GM18867 (cell line): ENCODE measurements around the gene NUMBL.
"Not testable (repeated sequence)": the region's sequence is repeated elsewhere in the genome, so short reads cannot be mapped to it uniquely, and the experiment has no call there.

Source experiments
- ATAC-seq: cut with Tn5 transposase; IDR thresholded peaks from one replicate; pipeline ENCODE4 v1.9.1; 2021; ENCODE audit warnings: mild to moderate bottlenecking, moderate library complexity; ENCODE audit not compliant: unreplicated experiment

Gene NUMBL

GRCh38 chr19:40690050-40690692 lies at the start of gene NUMBL:
NUMBL (minus strand) TSS chr19:40690651; CDS start chr19:40690483, 168 bp downstream.
- no peak for ATAC-seq

GRCh38 chr19:40739030-40739839 lies 48.8 kb upstream of the NUMBL start:
- ATAC-seq, result no peak

GRCh38 chr19:40737102-40737644 lies 46.7 kb upstream of the NUMBL start:
- ATAC-seq, result no peak

DNA sequence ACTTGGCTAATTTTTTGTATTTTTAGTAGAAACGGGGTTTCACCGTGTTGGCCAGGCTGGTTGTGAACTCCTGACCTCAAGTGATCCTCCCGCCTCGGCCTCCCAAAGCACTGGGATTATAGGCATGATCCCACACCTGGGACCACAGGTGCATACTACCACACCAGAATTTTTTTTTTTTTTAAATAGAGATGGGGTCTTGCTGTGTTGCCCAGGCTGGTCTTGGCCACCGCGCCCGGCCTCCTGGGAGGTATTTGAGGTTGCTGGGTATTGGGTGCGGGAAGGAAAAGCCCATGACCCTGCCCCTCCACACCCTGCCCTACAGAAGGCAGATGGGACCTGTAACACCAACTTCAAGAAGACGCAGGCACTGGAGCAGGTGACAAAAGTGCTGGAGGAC lies 46.2 kb upstream of the NUMBL start:
- ATAC-seq, result no peak

DNA sequence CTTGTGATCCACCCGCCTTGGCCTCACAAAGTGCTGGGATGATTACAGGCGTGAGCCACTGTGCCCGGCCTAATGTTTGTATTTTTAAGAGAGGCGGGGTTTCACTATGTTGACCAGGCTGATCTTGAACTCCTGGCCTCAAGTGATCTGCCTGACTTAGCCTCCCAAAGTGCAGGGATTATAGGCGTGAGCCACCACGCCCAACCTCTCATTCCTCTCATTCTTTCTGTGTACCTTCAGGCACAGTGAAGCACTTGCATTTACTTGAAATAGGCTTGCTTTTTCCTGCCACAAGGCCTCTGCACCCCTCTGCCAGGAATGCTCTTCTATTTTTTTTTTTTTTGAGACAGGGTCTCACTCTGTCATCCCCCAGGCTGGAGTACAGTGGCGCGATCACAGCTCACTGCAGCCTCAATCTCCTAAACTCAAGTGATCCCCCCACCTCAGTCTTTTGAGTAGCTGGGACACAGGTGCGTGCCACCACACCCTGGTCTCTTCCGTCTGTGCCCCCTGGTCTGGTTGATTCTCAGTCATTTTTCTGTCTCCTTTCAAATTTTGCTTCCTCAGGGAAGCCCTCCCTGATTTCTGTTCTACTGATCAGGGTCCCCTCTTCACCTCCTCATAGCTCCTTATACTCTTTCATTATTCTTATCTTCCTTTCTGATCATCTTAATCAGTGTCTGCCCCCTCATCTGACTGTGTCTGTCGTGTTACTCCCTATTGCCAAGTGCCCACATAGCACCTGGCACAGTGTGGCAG lies 44.7 kb upstream of the NUMBL start:
- no peak for ATAC-seq

DNA sequence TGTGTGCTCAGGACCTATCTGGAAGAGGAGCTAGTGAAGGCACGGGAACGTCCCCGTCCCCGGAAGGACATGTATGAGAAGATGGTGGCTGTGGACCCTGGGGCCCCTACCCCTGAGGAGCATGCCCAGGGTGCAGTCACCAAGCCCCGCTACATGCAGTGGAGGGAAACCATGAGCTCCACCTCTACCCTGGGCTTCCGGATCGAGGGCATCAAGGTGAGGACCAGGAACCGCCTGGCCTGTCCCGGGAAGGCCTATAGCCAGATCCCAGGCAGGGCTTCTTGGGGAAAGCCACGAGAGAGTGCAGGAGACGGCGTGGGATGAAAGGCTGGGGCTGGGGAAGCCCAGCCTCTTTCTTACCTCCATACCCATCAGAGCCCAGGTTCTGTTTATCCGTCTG lies 42.7 kb upstream of the NUMBL start:
- ATAC-seq, result no peak

GRCh38 chr19:40732304-40732703 lies 41.9 kb upstream of the NUMBL start:
- ATAC-seq, result not testable (repeated sequence)

GRCh38 chr19:40730065-40730464 lies 39.6 kb upstream of the NUMBL start:
- ATAC-seq, result not testable (repeated sequence)

- ATAC-seq, result no peak
Observed at GRCh38 chr19:40726279-40726678, 35.8 kb upstream of the NUMBL start.

DNA sequence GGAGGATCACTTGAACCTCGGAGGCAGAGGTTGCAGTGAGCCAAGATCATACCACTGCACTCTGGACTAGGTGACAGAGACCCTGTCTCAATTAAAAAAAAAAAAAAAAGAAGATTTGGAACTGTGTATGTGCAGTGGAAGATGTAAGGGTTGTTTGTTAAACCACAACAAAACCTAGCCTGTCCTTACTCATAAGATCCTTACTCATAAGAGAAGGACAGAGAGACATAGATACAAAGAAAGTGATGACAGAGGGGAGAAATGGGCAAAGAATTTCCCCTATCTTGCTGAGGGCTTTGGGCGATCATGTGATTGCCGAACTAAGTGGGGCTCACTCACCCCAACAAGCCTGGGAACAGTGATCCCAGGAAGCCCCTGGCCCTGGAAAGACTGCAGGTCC lies 34.4 kb upstream of the NUMBL start:
- ATAC-seq, result no peak

- ATAC-seq, result no peak
Observed at GRCh38 chr19:40724315-40724714, 33.9 kb upstream of the NUMBL start.

DNA sequence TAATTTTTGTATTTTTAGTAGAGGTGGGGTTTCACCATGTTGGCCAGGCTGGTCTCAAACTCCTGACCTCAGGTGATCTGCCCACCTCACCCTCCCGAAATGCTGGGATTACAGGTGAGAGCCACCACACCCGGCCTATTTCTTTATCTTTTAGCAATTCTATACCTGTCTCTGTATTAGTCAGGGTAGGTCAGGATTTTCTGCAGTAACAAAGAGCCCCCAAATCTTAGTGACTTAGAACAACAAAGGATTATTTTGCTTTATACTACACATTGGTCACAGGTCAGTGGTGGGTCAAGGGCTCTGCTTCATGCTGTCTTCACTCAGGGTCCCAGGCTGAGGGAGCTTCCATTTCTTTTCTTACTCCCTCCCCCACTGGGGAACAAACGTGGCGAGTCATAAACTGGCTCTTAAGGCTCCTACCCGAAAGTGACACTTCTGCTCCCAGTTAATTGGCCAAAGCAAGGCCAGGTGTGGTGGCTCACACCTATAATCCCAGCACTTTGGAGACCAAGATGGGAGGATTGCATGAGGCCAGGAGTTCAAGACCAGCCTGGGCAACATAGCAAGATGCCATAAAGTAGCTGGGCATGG lies 33.3 kb upstream of the NUMBL start:
- no peak for ATAC-seq

GRCh38 chr19:40721936-40722661 lies 31.6 kb upstream of the NUMBL start:
- ATAC-seq, result no peak

- no peak for ATAC-seq
Observed at GRCh38 chr19:40721140-40721486, 30.7 kb upstream of the NUMBL start.

- ATAC-seq, result no peak
Observed at GRCh38 chr19:40719414-40719894, 29.0 kb upstream of the NUMBL start.

DNA sequence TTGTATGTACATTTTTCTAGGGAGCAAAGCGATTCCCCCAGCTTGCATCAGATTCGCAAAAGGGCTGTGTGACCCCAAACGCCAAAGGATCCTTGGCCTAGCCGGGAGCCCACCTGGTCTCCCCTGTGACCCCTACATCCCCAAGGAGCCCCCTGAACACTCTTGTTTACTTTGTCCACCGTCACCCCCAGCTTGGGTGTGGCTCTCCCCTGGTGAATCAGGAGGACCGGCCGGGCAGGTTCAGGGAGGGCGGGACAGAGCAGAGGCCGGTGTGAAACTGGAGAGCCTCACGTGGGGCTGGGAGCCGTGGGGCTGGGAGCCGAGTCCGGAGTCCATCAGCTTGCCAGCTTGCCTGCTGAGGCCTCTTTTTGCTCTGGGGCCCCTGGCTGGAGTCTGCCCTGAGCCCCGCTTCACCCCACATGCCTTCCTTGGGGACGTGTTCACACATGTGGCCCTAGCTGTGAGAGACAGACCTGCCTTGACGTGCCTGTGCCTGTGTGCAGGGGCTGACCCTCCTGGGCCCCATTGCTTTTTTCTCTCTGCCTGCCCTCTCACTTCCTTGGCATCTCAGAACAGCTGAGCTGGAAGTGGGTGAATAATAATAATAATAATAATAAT lies 28.4 kb upstream of the NUMBL start:
- no peak for ATAC-seq

GRCh38 chr19:40717880-40718773 lies 27.7 kb upstream of the NUMBL start:
- no peak for ATAC-seq

- no peak for ATAC-seq
Observed at GRCh38 chr19:40717325-40717879, 27.0 kb upstream of the NUMBL start.
